KMS-11 (cell line): ENCODE data around the gene GCNT4.

ENCODE experiments used
- H2AFZ ChIP-seq: fragments of 200-600 bp; sonication (generic); 2 replicates; pipeline ENCODE4 v1.6.1; 2016; ENCODE audit warnings: antibody characterized with exemption, mixed run types, low read depth
- H3K27ac ChIP-seq: fragments of 200-600 bp; sonication (generic); 2 replicates; pipeline ENCODE4 v1.6.1; 2016; ENCODE audit warnings: mild to moderate bottlenecking, mixed run types
- H3K27me3 ChIP-seq: fragments of 200-600 bp; sonication (generic); 2 replicates; pipeline ENCODE4 v1.6.1; 2017; ENCODE audit warnings: mild to moderate bottlenecking, low read depth, mixed run types, moderate library complexity; ENCODE audit not compliant: insufficient read depth
- H3K36me3 ChIP-seq: fragments of 200-600 bp; sonication (generic); 2 replicates; pipeline ENCODE4 v1.6.1; 2017; ENCODE audit warnings: mild to moderate bottlenecking, mixed run types; ENCODE audit not compliant: insufficient read depth
- H3K4me1 ChIP-seq: fragments of 200-600 bp; sonication (generic); 2 replicates; pipeline ENCODE4 v1.6.1; 2016; ENCODE audit warnings: mild to moderate bottlenecking, low read depth, mixed run types; ENCODE audit not compliant: poor library complexity, severe bottlenecking
- H3K4me2 ChIP-seq: fragments of 200-600 bp; sonication (generic); 2 replicates; pipeline ENCODE4 v1.7.0; 2016; ENCODE audit warnings: mild to moderate bottlenecking, mixed run types
- H3K4me3 ChIP-seq: fragments of 200-600 bp; sonication (generic); IDR thresholded peaks from 2 replicates; pipeline ENCODE4 v1.6.1; 2017; ENCODE audit warnings: low read depth, low read length, mixed read lengths; ENCODE audit not compliant: insufficient read depth
- H3K79me2 ChIP-seq: fragments of 200-600 bp; sonication (generic); 2 replicates; pipeline ENCODE4 v1.6.1; 2016; ENCODE audit warnings: low read depth, mixed run types; ENCODE audit not compliant: insufficient read depth
- H3K9ac ChIP-seq: fragments of 200-600 bp; sonication (generic); 2 replicates; pipeline ENCODE4 v1.6.1; 2016; ENCODE audit warnings: mild to moderate bottlenecking, mixed run types
- H4K20me1 ChIP-seq: fragments of 200-600 bp; sonication (generic); 2 replicates; pipeline ENCODE4 v1.6.1; 2016; ENCODE audit warnings: mild to moderate bottlenecking, mixed run types; ENCODE audit not compliant: insufficient read depth
- CTCF ChIP-seq: fragments of 200-600 bp; sonication (generic); conservative IDR thresholded peaks from 2 replicates; pipeline ENCODE4 v1.6.1; 2017; ENCODE audit warnings: low read depth, mild to moderate bottlenecking, antibody characterized with exemption, low read length, moderate library complexity, mixed read lengths

The GCNT4 gene

GRCh38 chr5:75058986-75059535 is 6.7 kb upstream of the GCNT4 start:
- H3K36me3 ChIP-seq = no peaks in the 10 kb centered on the region
- no peaks in the 10 kb centered on the region for H3K79me2 ChIP-seq
- peaks cover 11% of the 10 kb centered on the region for H3K4me1 ChIP-seq
- no peak overlapping the region for H3K9ac ChIP-seq
- H3K27ac ChIP-seq = no peak overlapping the region
- H4K20me1 ChIP-seq = no peaks in the 10 kb centered on the region
- no peak overlapping the region for H3K4me2 ChIP-seq
- TF ChIP-seq CTCF = no peak
- H2AFZ ChIP-seq = no peak overlapping the region
- no peaks in the 10 kb centered on the region for H3K27me3 ChIP-seq
- no peak overlapping the region for H3K4me3 ChIP-seq

GRCh38 chr5:75057561-75057960 is 5.2 kb upstream of the GCNT4 start:
- Histone ChIP-seq H2AFZ (no peak overlapping the region), H3K4me3 (no peak overlapping the region), H3K9ac (no peak overlapping the region), H3K4me2 (no peak overlapping the region), H4K20me1 (no peaks in the 10 kb centered on the region), H3K27me3 (no peaks in the 10 kb centered on the region), H3K36me3 (no peaks in the 10 kb centered on the region), H3K4me1 (no peaks in the 10 kb centered on the region), H3K79me2 (no peaks in the 10 kb centered on the region), H3K27ac (no peak overlapping the region)
- TF ChIP-seq CTCF = no peak

- no peaks in the 10 kb centered on the region for H3K79me2 ChIP-seq
- no peak overlapping the region for H3K27ac ChIP-seq
- no peak overlapping the region for H3K4me2 ChIP-seq
- H3K36me3 ChIP-seq = no peaks in the 10 kb centered on the region
- H4K20me1 ChIP-seq = no peaks in the 10 kb centered on the region
- H3K4me3 ChIP-seq = no peak overlapping the region
- no peak overlapping the region for H2AFZ ChIP-seq
- peaks cover 16% of the 10 kb centered on the region for H3K4me1 ChIP-seq
- TF ChIP-seq CTCF = no peak
- H3K9ac ChIP-seq = no peak overlapping the region
- H3K27me3 ChIP-seq = no peaks in the 10 kb centered on the region
These were observed 3.4 kb upstream of the GCNT4 start for GRCh38 chr5:75055727-75056144.

GRCh38 chr5:75054134-75054930 is 2.0 kb upstream of the GCNT4 start:
- no peaks in the 10 kb centered on the region for H3K27me3 ChIP-seq
- TF ChIP-seq CTCF = no peak
- H2AFZ ChIP-seq = peak overlapping the region; percentile 82; the same call in 1 of the 2 replicates
- H3K4me2 ChIP-seq = peak overlapping the region; percentile 69
- H3K4me1 ChIP-seq = peaks cover 30% of the 10 kb centered on the region
- H4K20me1 ChIP-seq = no peaks in the 10 kb centered on the region
- H3K4me3 ChIP-seq = no peak overlapping the region
- no peaks in the 10 kb centered on the region for H3K79me2 ChIP-seq
- H3K27ac ChIP-seq = no peak overlapping the region
- peak overlapping the region; percentile 25; the same call in 1 of the 2 replicates for H3K9ac ChIP-seq
- no peaks in the 10 kb centered on the region for H3K36me3 ChIP-seq
